T-helper 17 cell (primary cell): ENCODE data around the gene RNF115. TPM values are rescaled to one million over a fixed set of nuclear protein-coding genes. Genes with fewer than 3 reads are reported as not detected.

Experiments
- total RNA-seq, 4 donors: library from RNA in 2 of 4; stranded (reverse) in 2 of 4; gene quantifications; one replicate each; pipeline ENCODE4 v1.2.3 and lab custom pipeline; 2022 to 2026

RNF115 gene
- total RNA-seq, 2 donors from 2014 or later = 14.0 to 16.6 TPM

Other genes starting within 250 kb of the RNF115 start
- 10 to 100 TPM; 30.0 to 32.4 TPM for gene GPR89A, start 216.1 kb downstream of the RNF115 start, total RNA-seq
- gene PDZK1, start 116.7 kb downstream of the RNF115 start, total RNA-seq = under 1 TPM in 1 of 2 donors, not detected in 1; 0.55 TPM
- gene CD160, start 104.6 kb downstream of the RNF115 start, total RNA-seq = under 1 TPM in 1 of 2 donors, not detected in 1; 0.20 TPM
- 10 to 100 TPM; 19.3 to 25.1 TPM for gene POLR3C, start 105 bp upstream of the RNF115 start, total RNA-seq
- gene NUDT17, start 21.5 kb upstream of the RNF115 start, total RNA-seq = 1 to 10 TPM; 2.1 to 2.2 TPM
- gene PIAS3, start 35.0 kb upstream of the RNF115 start, total RNA-seq = 10 to 100 TPM; 19.0 to 20.0 TPM
- not detected for gene ANKRD35, start 61.8 kb upstream of the RNF115 start, total RNA-seq
- 1 to 10 TPM in 1 of 2 donors, under 1 TPM in 1; 0.70 to 1.3 TPM for gene ITGA10, start 86.0 kb upstream of the RNF115 start, total RNA-seq
- gene PEX11B, start 94.6 kb upstream of the RNF115 start, total RNA-seq = 10 to 100 TPM; 15.7 TPM
- gene RBM8A, start 103.4 kb upstream of the RNF115 start, total RNA-seq = 100 to 1,000 TPM; 126 to 130 TPM
- 10 to 100 TPM; 36.6 to 44.1 TPM for gene LIX1L, start 133.9 kb upstream of the RNF115 start, total RNA-seq
- gene ANKRD34A, start 140.5 kb upstream of the RNF115 start, total RNA-seq = 1 to 10 TPM in 1 of 2 donors, under 1 TPM in 1; 0.70 to 1.7 TPM
- gene POLR3GL, start 140.6 kb upstream of the RNF115 start, total RNA-seq = 10 to 100 TPM; 22.2 to 24.1 TPM
- gene TXNIP, start 172.5 kb upstream of the RNF115 start, total RNA-seq = 100 to 1,000 TPM; 567 to 927 TPM
- not detected for gene HJV, start 197.6 kb upstream of the RNF115 start, total RNA-seq